Mesenchymal stem cell (in vitro differentiated cells and primary cell): Measurements from ENCODE around the gene STARD10.
A peak's percentile ranks its signal among the peaks of the same experiment; 100 is the strongest.

ENCODE experiments used
- DNase-seq: peaks from one replicate; pipeline ENCODE4 v3.0.0-alpha.2; 2013
- H2AFZ ChIP-seq: one replicate; pipeline ENCODE4 v1.6.1; 2013; ENCODE audit warnings: low read depth, mild to moderate bottlenecking, control low read depth, inconsistent platforms, low read length, moderate library complexity
- H2AK5ac ChIP-seq: 2 replicates; pipeline ENCODE4 v1.6.1; 2013; ENCODE audit warnings: low read length, moderate library complexity, mild to moderate bottlenecking, inconsistent platforms; ENCODE audit not compliant: severe bottlenecking
- H2BK120ac ChIP-seq: one replicate; pipeline ENCODE4 v1.6.1; 2013; ENCODE audit warnings: low read depth, mild to moderate bottlenecking, inconsistent platforms, low read length, moderate library complexity
- H2BK12ac ChIP-seq, 2 experiments: one replicate each; pipeline ENCODE4 v1.6.1; 2013; ENCODE audit warnings: inconsistent platforms in 2 of 2, low read length in 2 of 2, mild to moderate bottlenecking in 2 of 2, moderate library complexity in 2 of 2, control low read depth in 1 of 2
- H2BK15ac ChIP-seq: one replicate; pipeline ENCODE4 v1.6.1; 2013; ENCODE audit warnings: mild to moderate bottlenecking, low read depth, inconsistent platforms; ENCODE audit not compliant: poor library complexity, severe bottlenecking
- H2BK5ac ChIP-seq: 2 replicates; pipeline ENCODE4 v1.6.1; 2013; ENCODE audit warnings: low read depth, mild to moderate bottlenecking, low read length, control low read depth, inconsistent platforms; ENCODE audit not compliant: poor library complexity, severe bottlenecking
- H3K14ac ChIP-seq, 2 experiments: one replicate each; pipeline ENCODE4 v1.6.1; 2013; ENCODE audit warnings: inconsistent platforms in 2 of 2, low read length in 2 of 2, control low read depth in 1 of 2, mild to moderate bottlenecking in 1 of 2, moderate library complexity in 1 of 2
- H3K18ac ChIP-seq, 2 experiments: one replicate each; pipeline ENCODE4 v1.6.1; 2013; ENCODE audit warnings: inconsistent platforms in 2 of 2, low read length in 2 of 2, control low read depth in 1 of 2, low read depth in 1 of 2, mild to moderate bottlenecking in 1 of 2
- H3K23ac ChIP-seq, 2 experiments: one replicate each; pipeline ENCODE4 v1.6.1; 2013; ENCODE audit warnings: inconsistent platforms in 2 of 2, low read length in 2 of 2, mild to moderate bottlenecking in 2 of 2, moderate library complexity in 2 of 2, control low read depth in 1 of 2
- H3K27ac ChIP-seq: 2 replicates; pipeline ENCODE4 v1.5.1; 2013; ENCODE audit warnings: mild to moderate bottlenecking, moderate library complexity, low read length, control low read depth, inconsistent platforms; ENCODE audit not compliant: poor library complexity, severe bottlenecking
- H3K27me3 ChIP-seq, 2 experiments: 2 replicates each; pipeline versions ENCODE4 v1.6.1 to v1.7.0; 2013; ENCODE audit warnings: low read length in 2 of 2, mild to moderate bottlenecking in 2 of 2, moderate library complexity in 2 of 2, control low read depth in 1 of 2, inconsistent platforms in 1 of 2; ENCODE audit not compliant: control insufficient read depth in 1 of 2, insufficient read depth in 1 of 2
- H3K36me3 ChIP-seq, 2 experiments: 2 replicates each; pipeline versions ENCODE4 v1.6.1 to v1.7.0; 2013; ENCODE audit warnings: low read length in 2 of 2, control low read depth in 1 of 2, inconsistent platforms in 1 of 2, low read depth in 1 of 2, mild to moderate bottlenecking in 1 of 2; ENCODE audit not compliant: insufficient read depth in 2 of 2, control insufficient read depth in 1 of 2
- H3K4ac ChIP-seq, 2 experiments: one replicate each; pipeline ENCODE4 v1.6.1; 2013; ENCODE audit warnings: inconsistent platforms in 2 of 2, low read length in 2 of 2, mild to moderate bottlenecking in 2 of 2, moderate library complexity in 2 of 2, control low read depth in 1 of 2, low read depth in 1 of 2
- H3K4me1 ChIP-seq: 2 replicates; pipeline ENCODE4 v1.6.1; 2013; ENCODE audit warnings: low read depth, low read length, control low read depth; ENCODE audit not compliant: control insufficient read depth, insufficient read depth
- H3K4me2 ChIP-seq: 2 replicates; pipeline ENCODE4 v1.6.1; 2013; ENCODE audit warnings: low read length, mild to moderate bottlenecking, inconsistent platforms; ENCODE audit not compliant: poor library complexity, severe bottlenecking
- H3K4me3 ChIP-seq, 2 experiments: 2 replicates each; pipeline versions ENCODE4 v1.5.1 to v1.7.0; 2013; ENCODE audit warnings: low read length in 2 of 2, mild to moderate bottlenecking in 2 of 2, control low read depth in 1 of 2, low read depth in 1 of 2; ENCODE audit not compliant: insufficient read depth in 1 of 2
- H3K79me1 ChIP-seq: replicated peaks from 2 replicates; pipeline ENCODE4 v1.6.1; 2013; ENCODE audit warnings: mild to moderate bottlenecking, control low read depth, low read length, inconsistent platforms; ENCODE audit not compliant: poor library complexity, severe bottlenecking
- H3K9ac ChIP-seq: 2 replicates; pipeline ENCODE4 v1.7.0; 2013; ENCODE audit warnings: mild to moderate bottlenecking, low read length, moderate library complexity
- H3K9me3 ChIP-seq: 2 replicates; pipeline ENCODE4 v1.7.0; 2013; ENCODE audit warnings: mild to moderate bottlenecking, low read length; ENCODE audit not compliant: control insufficient read depth
- H4K8ac ChIP-seq: one replicate; pipeline ENCODE4 v1.6.1; 2013; ENCODE audit warnings: inconsistent platforms, mild to moderate bottlenecking, low read length, moderate library complexity
- H4K91ac ChIP-seq: one replicate; pipeline ENCODE4 v1.6.1; 2013; ENCODE audit warnings: mild to moderate bottlenecking, low read length, inconsistent platforms
- WGBS: methylation state at CpG from one replicate; pipeline ENCODE4 v1.1.7; 2013; ENCODE audit warnings: mixed read lengths; 5-methylcytosine and 5-hydroxymethylcytosine counted together

Gene STARD10

GRCh38 chr11:72782081-72782920, 11.5 kb downstream of the STARD10 start:
- peak overlapping the region; percentile 55 for H3K4me2 ChIP-seq
- H3K9ac ChIP-seq = no peak overlapping the region
- no peaks in the 10 kb centered on the region for H3K79me1 ChIP-seq
- H3K36me3 ChIP-seq = peaks cover 0 to 7% of the 10 kb centered on the region in 2 experiments
- H3K27ac ChIP-seq = no peak overlapping the region
- H3K4ac ChIP-seq = no peak overlapping the region
- H3K4me3 ChIP-seq = peak overlapping the region; percentile 64 to 66
- H4K8ac ChIP-seq = no peak overlapping the region
- H2AFZ ChIP-seq = no peak overlapping the region
- H3K18ac ChIP-seq = peak overlapping the region in 1 of 2 experiments; percentile 18
- H2AK5ac ChIP-seq = no peak overlapping the region
- peaks cover 40% of the 10 kb centered on the region for H3K4me1 ChIP-seq
- no peak overlapping the region for H2BK5ac ChIP-seq
- no peak overlapping the region for H4K91ac ChIP-seq
- H2BK120ac ChIP-seq = no peak overlapping the region
- no peak overlapping the region for H2BK15ac ChIP-seq
- no peak overlapping the region for H3K14ac ChIP-seq
- WGBS = 36% methylated on average over 14 of the region's 14 CpGs
- DNase-seq = no peak
- peak overlapping the region in 1 of 2 experiments; percentile 11 for H3K23ac ChIP-seq
- H3K27me3 ChIP-seq = peaks cover 4 to 13% of the 10 kb centered on the region in 2 experiments
- no peaks in the 10 kb centered on the region for H3K9me3 ChIP-seq
- no peak overlapping the region for H2BK12ac ChIP-seq

GRCh38 chr11:72781313-72782080, 12.3 kb downstream of the STARD10 start:
- Histone ChIP-seq H3K14ac (no peak overlapping the region), H2BK5ac (no peak overlapping the region), H2BK15ac (peak overlapping the region; percentile 71), H3K18ac (peak overlapping the region in 1 of 2 experiments; percentile 3), H3K4ac (peak overlapping the region in 1 of 2 experiments; percentile 8), H3K4me1 (peaks cover 42% of the 10 kb centered on the region), H3K23ac (no peak overlapping the region), H3K4me3 (peak overlapping the region; percentile 64 to 70), H2AFZ (peak overlapping the region; percentile 56), H3K4me2 (peak overlapping the region; percentile 70), H3K27me3 (peaks cover 4 to 13% of the 10 kb centered on the region in 2 experiments), H2BK12ac (no peak overlapping the region), H3K79me1 (no peaks in the 10 kb centered on the region), H3K9me3 (no peaks in the 10 kb centered on the region), H2AK5ac (no peak overlapping the region), H3K9ac (peak overlapping the region; percentile 48), H4K8ac (peak overlapping the region; percentile 19), H2BK120ac (peak overlapping the region; percentile 12), H3K27ac (no peak overlapping the region), H3K36me3 (peaks cover 0 to 14% of the 10 kb centered on the region in 2 experiments), H4K91ac (no peak overlapping the region)
- 5% methylated on average over 27 of the region's 89 CpGs for WGBS
- peak; percentile 29 for DNase-seq

- Histone ChIP-seq H2BK15ac (peak overlapping the region; percentile 71), H3K23ac (no peak overlapping the region), H3K27me3 (peaks cover 4 to 13% of the 10 kb centered on the region in 2 experiments), H2AK5ac (no peak overlapping the region), H3K4ac (peak overlapping the region in 1 of 2 experiments; percentile 8), H3K9me3 (no peaks in the 10 kb centered on the region), H3K4me3 (peak overlapping the region; percentile 64 to 70), H3K14ac (no peak overlapping the region), H3K4me1 (peaks cover 42% of the 10 kb centered on the region), H3K18ac (peak overlapping the region in 1 of 2 experiments; percentile 3), H3K79me1 (no peaks in the 10 kb centered on the region), H2BK120ac (no peak overlapping the region), H2AFZ (no peak overlapping the region), H4K8ac (peak overlapping the region; percentile 19), H3K4me2 (peak overlapping the region; percentile 70), H3K9ac (peak overlapping the region; percentile 48), H3K36me3 (peaks cover 0 to 14% of the 10 kb centered on the region in 2 experiments), H2BK5ac (no peak overlapping the region), H3K27ac (no peak overlapping the region), H2BK12ac (no peak overlapping the region), H4K91ac (no peak overlapping the region)
- 25% methylated on average over 17 of the region's 17 CpGs for WGBS
- no peak for DNase-seq
Observed at GRCh38 chr11:72781063-72781312, 12.9 kb downstream of the STARD10 start.
